HCT116 (cell line): ENCODE results near the gene SLC44A1. TPM values are rescaled to one million over a fixed set of nuclear protein-coding genes. Genes with fewer than 3 reads are reported as not detected.

Experiments used
- ATAC-seq: fragments of 200-7000 bp; cut with Tn5 transposase; 2 replicates; pipeline ENCODE4 v1.9.1; 2020; ENCODE audit warnings: mild to moderate bottlenecking, moderate library complexity
- BruUV-seq: library from RNA; stranded (reverse); fragments of 400-500 nt; replicated peaks from 2 replicates; lab custom pipeline; 2021; lab: Mats Ljungman, UMichigan
- CTCF ChIA-PET: fragments of 300-600 bp; sonication (Branson Sonifier 250); formaldehyde crosslinking; loops from one replicate; lab custom pipeline; 2021; ENCODE audit warnings: antibody characterized with exemption; lab: Charles Lee
- POLR2A ChIA-PET: fragments of 300-600, 350-600 bp; sonication (Branson Sonifier 250); formaldehyde crosslinking; loops from one replicate; lab custom pipeline; 2021; ENCODE audit warnings: antibody characterized with exemption; lab: Charles Lee
- RAD21 ChIA-PET, 2 experiments: fragments of 300-600 bp; sonication (Branson Sonifier 250); formaldehyde crosslinking; loops; one replicate each; lab custom pipeline; 2023; ENCODE audit warnings: low total read pairs in 2 of 2; ENCODE audit not compliant: uncharacterized antibody in 2 of 2, unreplicated experiment in 2 of 2, low non-redundant PET in 1 of 2; lab: Charles Lee
- DNase-seq: peaks from one replicate; pipeline ENCODE4 v3.0.0-alpha.2; 2010; ENCODE audit warnings: low read depth, low spot score
- H2AFZ ChIP-seq: fragments of 200-600 bp; shearing (Covaris generic), sonication (generic); 2 replicates; pipeline ENCODE4 v1.6.1; 2017; ENCODE audit warnings: low read depth, mixed run types, mixed read lengths, antibody characterized with exemption, low read length; ENCODE audit not compliant: poor library complexity, severe bottlenecking
- H3K27ac ChIP-seq: 2 replicates; pipeline ENCODE4 v1.5.1; 2012; ENCODE audit warnings: low read depth, low read length
- H3K27me3 ChIP-seq: fragments of 200-600 bp; sonication (generic); 2 replicates; pipeline ENCODE4 v1.6.1; 2016; ENCODE audit warnings: mixed run types, low read length, mixed read lengths; ENCODE audit not compliant: insufficient read depth
- H3K36me3 ChIP-seq, 2 experiments: fragments of 200-500 bp in 1 of 2; fragments of 200-600 bp in 1 of 2; sonication (Bioruptor generic) in 1 of 2; sonication (generic) in 1 of 2; 2 replicates each; pipeline versions ENCODE4 v1.5.1 to v1.6.1; 2014 to 2016; ENCODE audit warnings: low read length in 2 of 2, inconsistent platforms in 1 of 2, mixed read lengths in 1 of 2, mixed run types in 1 of 2; ENCODE audit not compliant: insufficient read depth in 2 of 2, control insufficient read depth in 1 of 2
- H3K4me1 ChIP-seq, 2 experiments: fragments of 200-600 bp in 1 of 2; sonication (generic) in 1 of 2; 2 replicates each; pipeline versions ENCODE4 v1.5.1 to v1.6.1; 2012 to 2017; ENCODE audit warnings: low read length in 2 of 2, inconsistent platforms in 1 of 2, mild to moderate bottlenecking in 1 of 2, mixed read lengths in 1 of 2, mixed run types in 1 of 2, moderate library complexity in 1 of 2; ENCODE audit not compliant: insufficient read depth in 2 of 2, control insufficient read depth in 1 of 2
- H3K4me2 ChIP-seq: fragments of 200-600 bp; sonication (generic); 2 replicates; pipeline ENCODE4 v1.6.1; 2017; ENCODE audit warnings: mixed run types, low read length, mixed read lengths
- H3K4me3 ChIP-seq, 2 experiments: fragments of 200-600 bp in 1 of 2; sonication (generic) in 1 of 2; replicated peaks in 1 of 2; 2 replicates each; pipeline ENCODE4 v1.5.1; 2011 to 2016; ENCODE audit warnings: low read length in 2 of 2, control low read depth in 1 of 2, low read depth in 1 of 2, mild to moderate bottlenecking in 1 of 2, mixed read lengths in 1 of 2, mixed run types in 1 of 2
- H3K79me2 ChIP-seq: fragments of 200-600 bp; sonication (generic); 2 replicates; pipeline ENCODE4 v1.6.1; 2017; ENCODE audit warnings: mild to moderate bottlenecking, mixed run types, low read length, moderate library complexity, mixed read lengths; ENCODE audit not compliant: insufficient read depth
- H3K9ac ChIP-seq: fragments of 200-600 bp; sonication (generic); 2 replicates; pipeline ENCODE4 v1.6.1; 2016; ENCODE audit warnings: low read length, mixed read lengths
- H3K9me2 ChIP-seq: fragments of 200-600 bp; sonication (generic), shearing (Covaris generic); 2 replicates; pipeline ENCODE4 v1.6.1; 2017; ENCODE audit warnings: mixed run types, mild to moderate bottlenecking, moderate library complexity; ENCODE audit not compliant: insufficient read depth
- H3K9me3 ChIP-seq, 2 experiments: fragments of 200-500 bp in 1 of 2; fragments of 200-600 bp in 1 of 2; sonication (Bioruptor generic) in 1 of 2; sonication (generic) in 1 of 2; 2 replicates each; pipeline ENCODE4 v1.6.1; 2014 to 2017; ENCODE audit warnings: low read length in 2 of 2, mixed read lengths in 2 of 2, inconsistent platforms in 1 of 2, low read depth in 1 of 2, mild to moderate bottlenecking in 1 of 2, mixed run types in 1 of 2, moderate library complexity in 1 of 2; ENCODE audit not compliant: control insufficient read depth in 1 of 2, insufficient read depth in 1 of 2
- H4K20me1 ChIP-seq: fragments of 200-600 bp; sonication (generic), shearing (Covaris generic); 2 replicates; pipeline ENCODE4 v1.6.1; 2017; ENCODE audit warnings: mixed run types, mild to moderate bottlenecking, moderate library complexity; ENCODE audit not compliant: insufficient read depth
- CBX3 ChIP-seq: IDR thresholded peaks from 2 replicates; pipeline ENCODE4 v1.6.1; 2012; ENCODE audit warnings: low read depth
- EGR1 ChIP-seq: IDR thresholded peaks from 2 replicates; pipeline ENCODE4 v1.6.1; 2012; ENCODE audit warnings: low read depth
- ELF1 ChIP-seq: IDR thresholded peaks from 2 replicates; pipeline ENCODE4 v1.6.1; 2012; ENCODE audit warnings: low read depth, borderline replicate concordance
- EZH2 ChIP-seq: fragments of 200-600 bp; sonication (generic); IDR thresholded peaks from 2 replicates; pipeline ENCODE4 v1.6.1; 2017; ENCODE audit warnings: antibody characterized with exemption, mixed run types
- EZH2phosphoT487 ChIP-seq: fragments of 200-600 bp; IDR thresholded peaks from 2 replicates; pipeline ENCODE4 v1.6.1; 2018; ENCODE audit warnings: antibody characterized with exemption, borderline replicate concordance
- FOSL1 ChIP-seq: IDR thresholded peaks from 2 replicates; pipeline ENCODE4 v1.6.1; 2012; ENCODE audit warnings: low read depth
- JUND ChIP-seq: IDR thresholded peaks from 2 replicates; pipeline ENCODE4 v1.6.1; 2012
- POLR2A ChIP-seq: IDR thresholded peaks from 2 replicates; pipeline ENCODE4 v1.7.0; 2011; ENCODE audit warnings: borderline replicate concordance; ENCODE audit not compliant: insufficient read depth, insufficient read length; ENCODE audit errors: extremely low read depth
- POLR2AphosphoS5 ChIP-seq: IDR thresholded peaks from 2 replicates; pipeline ENCODE4 v1.6.1; 2011; ENCODE audit warnings: mild to moderate bottlenecking, low read depth, low read length, moderate library complexity
- RAD21 ChIP-seq: IDR thresholded peaks from 2 replicates; pipeline ENCODE4 v1.6.1; 2012; ENCODE audit warnings: low read depth, mild to moderate bottlenecking
- SP1 ChIP-seq: IDR thresholded peaks from 2 replicates; pipeline ENCODE4 v1.6.1; 2012; ENCODE audit warnings: low read depth
- TCF7L2 ChIP-seq: IDR thresholded peaks from 2 replicates; pipeline ENCODE4 v1.7.0; 2011; ENCODE audit warnings: borderline replicate concordance, inconsistent platforms; ENCODE audit not compliant: insufficient read depth, insufficient read length; ENCODE audit errors: extremely low read depth
- YY1 ChIP-seq: IDR thresholded peaks from 2 replicates; pipeline ENCODE4 v1.6.1; 2011; ENCODE audit warnings: low read length, low read depth, moderate library complexity, mild to moderate bottlenecking; ENCODE audit not compliant: insufficient replicate concordance; ENCODE audit errors: extremely low read depth
- ZBTB33 ChIP-seq: IDR thresholded peaks from 2 replicates; pipeline ENCODE4 v1.6.1; 2011; ENCODE audit warnings: mild to moderate bottlenecking, low read length, moderate library complexity; ENCODE audit not compliant: insufficient replicate concordance; ENCODE audit errors: extremely low read depth
- ZFX ChIP-seq: fragments of 450-650 bp; IDR thresholded peaks from 2 replicates; pipeline ENCODE4 v1.6.1; 2017
- ZNF274 ChIP-seq: fragments of 200-500 bp; sonication (Bioruptor generic); IDR thresholded peaks from 2 replicates; pipeline ENCODE4 v1.6.1; 2014; ENCODE audit warnings: mild to moderate bottlenecking, low read depth, low read length, inconsistent platforms
- intact Hi-C: fragments of 100-400 bp; cut with micrococcal nuclease; formaldehyde crosslinking; loops from 2 replicates; pipeline ENCODE4 v1.10.0; 2022
- total RNA-seq: library from RNA; stranded (reverse); gene quantifications from one replicate; pipeline ENCODE4 v1.2.1, GENCODE V29; 2021; ENCODE audit not compliant: unreplicated experiment
- TF ChIP-seq, protein P1 (sequence below): IDR thresholded peaks from 2 replicates; pipeline ENCODE4 v1.6.1; 2012
- TF ChIP-seq, protein P2 (sequence below), 3 experiments: fragments of 200-600 bp in 1 of 3; sonication (generic) in 1 of 3; IDR thresholded peaks in 2 of 3; conservative IDR thresholded peaks in 1 of 3; 2 replicates each; pipeline ENCODE4 v1.5.1; 2012 to 2017; ENCODE audit warnings: low read depth in 2 of 3, low read length in 2 of 3, antibody characterized with exemption in 1 of 3, borderline replicate concordance in 1 of 3, control low read depth in 1 of 3, mild to moderate bottlenecking in 1 of 3, mixed read lengths in 1 of 3, mixed run types in 1 of 3, moderate library complexity in 1 of 3; ENCODE audit not compliant: insufficient read depth in 1 of 3

SLC44A1 gene
- total RNA-seq, 1 experiment from 2014 or later = 44.1 TPM

- Histone ChIP-seq H3K27ac (no peak overlapping the region), H3K4me2 (no peak overlapping the region), H4K20me1 (no peaks in the 10 kb centered on the region), H3K4me3 (no peak overlapping the region), H3K79me2 (no peaks in the 10 kb centered on the region), H3K9ac (no peak overlapping the region), H3K4me1 (no peaks in the 10 kb centered on the region), H3K9me3 (no peaks in the 10 kb centered on the region), H3K27me3 (no peaks in the 10 kb centered on the region), H3K36me3 (no peaks in the 10 kb centered on the region), H2AFZ (no peak overlapping the region), H3K9me2 (no peaks in the 10 kb centered on the region)
- RAD21 ChIA-PET = no interaction called here
- POLR2A ChIA-PET = no interaction called here
- no peak for ATAC-seq
- intact Hi-C loops = no loop called here
- DNase-seq = no peak
- CTCF ChIA-PET = no interaction called here
- TF ChIP-seq ZFX = no peak
- no peak for TF ChIP-seq EGR1
- no peak for TF ChIP-seq JUND
- no peak for TF ChIP-seq RAD21
- no peak for TF ChIP-seq TCF7L2
- TF ChIP-seq POLR2AphosphoS5 = no peak
- TF ChIP-seq SP1 = no peak
- TF ChIP-seq POLR2A = no peak
- no peak for TF ChIP-seq ELF1
- TF ChIP-seq, protein P1, sequence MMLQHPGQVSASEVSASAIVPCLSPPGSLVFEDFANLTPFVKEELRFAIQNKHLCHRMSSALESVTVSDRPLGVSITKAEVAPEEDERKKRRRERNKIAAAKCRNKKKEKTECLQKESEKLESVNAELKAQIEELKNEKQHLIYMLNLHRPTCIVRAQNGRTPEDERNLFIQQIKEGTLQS = no peak
- no peak for TF ChIP-seq FOSL1
- TF ChIP-seq ZBTB33 = no peak
- TF ChIP-seq ZNF274 = no peak
- no peak for TF ChIP-seq CBX3
- no peak for TF ChIP-seq EZH2phosphoT487
- TF ChIP-seq, protein P2, sequence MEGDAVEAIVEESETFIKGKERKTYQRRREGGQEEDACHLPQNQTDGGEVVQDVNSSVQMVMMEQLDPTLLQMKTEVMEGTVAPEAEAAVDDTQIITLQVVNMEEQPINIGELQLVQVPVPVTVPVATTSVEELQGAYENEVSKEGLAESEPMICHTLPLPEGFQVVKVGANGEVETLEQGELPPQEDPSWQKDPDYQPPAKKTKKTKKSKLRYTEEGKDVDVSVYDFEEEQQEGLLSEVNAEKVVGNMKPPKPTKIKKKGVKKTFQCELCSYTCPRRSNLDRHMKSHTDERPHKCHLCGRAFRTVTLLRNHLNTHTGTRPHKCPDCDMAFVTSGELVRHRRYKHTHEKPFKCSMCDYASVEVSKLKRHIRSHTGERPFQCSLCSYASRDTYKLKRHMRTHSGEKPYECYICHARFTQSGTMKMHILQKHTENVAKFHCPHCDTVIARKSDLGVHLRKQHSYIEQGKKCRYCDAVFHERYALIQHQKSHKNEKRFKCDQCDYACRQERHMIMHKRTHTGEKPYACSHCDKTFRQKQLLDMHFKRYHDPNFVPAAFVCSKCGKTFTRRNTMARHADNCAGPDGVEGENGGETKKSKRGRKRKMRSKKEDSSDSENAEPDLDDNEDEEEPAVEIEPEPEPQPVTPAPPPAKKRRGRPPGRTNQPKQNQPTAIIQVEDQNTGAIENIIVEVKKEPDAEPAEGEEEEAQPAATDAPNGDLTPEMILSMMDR (IDR thresholded peaks at IDR 0.05 in 2 of 3, conservative IDR thresholded peaks at IDR 0.05 in 1 of 3; ENCODE audit: borderline replicate concordance in 1 of 3, insufficient read depth in 1 of 3, low read depth in 2 of 3, low read length in 2 of 3) = no peak
- no peak for TF ChIP-seq EZH2
- no peak for TF ChIP-seq YY1
- no TSS peak for BruUV-seq
These were observed 29.3 kb downstream of the SLC44A1 start for GRCh38 chr9:105273731-105274130.
